ENCODE results near the gene REM1. TPM values are rescaled to one million over a fixed set of nuclear protein-coding genes. Genes with fewer than 3 reads are reported as not detected.

REM1 gene
- total and polyA plus RNA-seq, 2 of the 13 experiments (the other 11 are each of a cell fraction or from before 2014, with no cell fraction given), result not detected

- TF ChIP-seq SOX13 (IDR thresholded peaks at IDR 0.05) (no peak), SOX13 (CRISPR knock-in tag; conservative IDR thresholded peaks at IDR 0.05 in 1 of 2, IDR thresholded peaks at IDR 0.05 in 1 of 2) (0 out of 4 replicates have a peak, but pooled peaks of 1 of the 2 experiments have one; percentile 49), SAP130 (CRISPR knock-in tag; IDR thresholded peaks at IDR 0.05; ENCODE audit: low read depth) (peak; percentile 80), ZNF557 (CRISPR knock-in tag; IDR thresholded peaks at IDR 0.05) (no peak), NR2F1 (CRISPR knock-in tag; IDR thresholded peaks at IDR 0.05) (0 out of 4 replicates have a peak, but pooled peaks of 1 of the 2 experiments have one; percentile 21), KAT7 (CRISPR knock-in tag; IDR thresholded peaks at IDR 0.05; ENCODE audit: borderline replicate concordance) (0 out of 2 replicates have a peak, but pooled peaks have one; percentile 23), HNF4A (CRISPR knock-in tag; IDR thresholded peaks at IDR 0.05) (peak; percentile 9; the same call in 1 of the 2 replicates), ZMYM4 (CRISPR knock-in tag; IDR thresholded peaks at IDR 0.05) (peak; percentile 69; the same call in 1 of the 2 replicates), MYC (CRISPR knock-in tag; IDR thresholded peaks at IDR 0.05; ENCODE audit: borderline replicate concordance) (peak; percentile 43; the same call in 1 of the 2 replicates), GATAD2A (CRISPR knock-in tag; IDR thresholded peaks at IDR 0.05) (peak; percentile 68), SRSF9 (IDR thresholded peaks at IDR 0.05; ENCODE audit: borderline replicate concordance, insufficient read depth, low read depth, low read length, poor library complexity, severe bottlenecking) (no peak), SALL1 (CRISPR knock-in tag; IDR thresholded peaks at IDR 0.05) (peak; percentile 53), ZNF891 (CRISPR knock-in tag; IDR thresholded peaks at IDR 0.05) (peak; percentile 73; the same call in 1 of the 2 replicates), FOSL2 (CRISPR knock-in tag; IDR thresholded peaks at IDR 0.05) (peak; percentile 39), STAG1 (CRISPR knock-in tag; IDR thresholded peaks at IDR 0.05) (peak; percentile 42), ZNF441 (CRISPR knock-in tag; IDR thresholded peaks at IDR 0.05; ENCODE audit: borderline replicate concordance) (peak; percentile 38; the same call in 1 of the 2 replicates), SMAD3 (CRISPR knock-in tag; IDR thresholded peaks at IDR 0.05) (no peak), KDM2A (CRISPR knock-in tag; IDR thresholded peaks at IDR 0.05; ENCODE audit: borderline replicate concordance, low read depth) (0 out of 2 replicates have a peak, but pooled peaks have one; percentile 18), TAF15 (IDR thresholded peaks at IDR 0.05; ENCODE audit: low read depth, low read length, poor library complexity, severe bottlenecking) (no peak), KLF13 (CRISPR knock-in tag; IDR thresholded peaks at IDR 0.05) (no peak)
- TF ChIP-seq, protein P1, sequence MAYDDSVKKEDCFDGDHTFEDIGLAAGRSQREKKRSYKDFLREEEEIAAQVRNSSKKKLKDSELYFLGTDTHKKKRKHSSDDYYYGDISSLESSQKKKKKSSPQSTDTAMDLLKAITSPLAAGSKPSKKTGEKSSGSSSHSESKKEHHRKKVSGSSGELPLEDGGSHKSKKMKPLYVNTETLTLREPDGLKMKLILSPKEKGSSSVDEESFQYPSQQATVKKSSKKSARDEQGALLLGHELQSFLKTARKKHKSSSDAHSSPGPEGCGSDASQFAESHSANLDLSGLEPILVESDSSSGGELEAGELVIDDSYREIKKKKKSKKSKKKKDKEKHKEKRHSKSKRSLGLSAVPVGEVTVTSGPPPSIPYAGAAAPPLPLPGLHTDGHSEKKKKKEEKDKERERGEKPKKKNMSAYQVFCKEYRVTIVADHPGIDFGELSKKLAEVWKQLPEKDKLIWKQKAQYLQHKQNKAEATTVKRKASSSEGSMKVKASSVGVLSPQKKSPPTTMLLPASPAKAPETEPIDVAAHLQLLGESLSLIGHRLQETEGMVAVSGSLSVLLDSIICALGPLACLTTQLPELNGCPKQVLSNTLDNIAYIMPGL (CRISPR knock-in tag; IDR thresholded peaks at IDR 0.05; ENCODE audit: borderline replicate concordance in 1 of 2, low read depth in 1 of 2), result 0 out of 4 replicates have a peak, but pooled peaks of 1 of the 2 experiments have one; percentile 50
- TF ChIP-seq, protein P2, sequence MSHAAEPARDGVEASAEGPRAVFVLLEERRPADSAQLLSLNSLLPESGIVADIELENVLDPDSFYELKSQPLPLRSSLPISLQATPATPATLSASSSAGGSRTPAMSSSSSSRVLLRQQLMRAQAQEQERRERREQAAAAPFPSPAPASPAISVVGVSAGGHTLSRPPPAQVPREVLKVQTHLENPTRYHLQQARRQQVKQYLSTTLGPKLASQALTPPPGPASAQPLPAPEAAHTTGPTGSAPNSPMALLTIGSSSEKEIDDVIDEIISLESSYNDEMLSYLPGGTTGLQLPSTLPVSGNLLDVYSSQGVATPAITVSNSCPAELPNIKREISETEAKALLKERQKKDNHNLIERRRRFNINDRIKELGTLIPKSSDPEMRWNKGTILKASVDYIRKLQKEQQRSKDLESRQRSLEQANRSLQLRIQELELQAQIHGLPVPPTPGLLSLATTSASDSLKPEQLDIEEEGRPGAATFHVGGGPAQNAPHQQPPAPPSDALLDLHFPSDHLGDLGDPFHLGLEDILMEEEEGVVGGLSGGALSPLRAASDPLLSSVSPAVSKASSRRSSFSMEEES (CRISPR knock-in tag; IDR thresholded peaks at IDR 0.05), result peak; percentile 97
- TF ChIP-seq, protein P3, sequence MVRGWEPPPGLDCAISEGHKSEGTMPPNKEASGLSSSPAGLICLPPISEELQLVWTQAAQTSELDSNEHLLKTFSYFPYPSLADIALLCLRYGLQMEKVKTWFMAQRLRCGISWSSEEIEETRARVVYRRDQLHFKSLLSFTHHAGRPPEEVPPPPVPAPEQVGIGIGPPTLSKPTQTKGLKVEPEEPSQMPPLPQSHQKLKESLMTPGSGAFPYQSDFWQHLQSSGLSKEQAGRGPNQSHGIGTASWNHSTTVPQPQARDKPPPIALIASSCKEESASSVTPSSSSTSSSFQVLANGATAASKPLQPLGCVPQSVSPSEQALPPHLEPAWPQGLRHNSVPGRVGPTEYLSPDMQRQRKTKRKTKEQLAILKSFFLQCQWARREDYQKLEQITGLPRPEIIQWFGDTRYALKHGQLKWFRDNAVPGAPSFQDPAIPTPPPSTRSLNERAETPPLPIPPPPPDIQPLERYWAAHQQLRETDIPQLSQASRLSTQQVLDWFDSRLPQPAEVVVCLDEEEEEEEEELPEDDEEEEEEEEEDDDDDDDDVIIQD (CRISPR knock-in tag; IDR thresholded peaks at IDR 0.05; ENCODE audit: low read depth), result peak; percentile 39; the same call in 1 of the 2 replicates
Measured at GRCh38 chr20:31517373-31517772, 42.3 kb downstream of the REM1 start (continued).

Data from HepG2 (cell line).